ENCODE results near the gene ITGA5.
A peak's percentile ranks its signal among the peaks of the same experiment; 100 is the strongest.

ITGA5 gene

DNA sequence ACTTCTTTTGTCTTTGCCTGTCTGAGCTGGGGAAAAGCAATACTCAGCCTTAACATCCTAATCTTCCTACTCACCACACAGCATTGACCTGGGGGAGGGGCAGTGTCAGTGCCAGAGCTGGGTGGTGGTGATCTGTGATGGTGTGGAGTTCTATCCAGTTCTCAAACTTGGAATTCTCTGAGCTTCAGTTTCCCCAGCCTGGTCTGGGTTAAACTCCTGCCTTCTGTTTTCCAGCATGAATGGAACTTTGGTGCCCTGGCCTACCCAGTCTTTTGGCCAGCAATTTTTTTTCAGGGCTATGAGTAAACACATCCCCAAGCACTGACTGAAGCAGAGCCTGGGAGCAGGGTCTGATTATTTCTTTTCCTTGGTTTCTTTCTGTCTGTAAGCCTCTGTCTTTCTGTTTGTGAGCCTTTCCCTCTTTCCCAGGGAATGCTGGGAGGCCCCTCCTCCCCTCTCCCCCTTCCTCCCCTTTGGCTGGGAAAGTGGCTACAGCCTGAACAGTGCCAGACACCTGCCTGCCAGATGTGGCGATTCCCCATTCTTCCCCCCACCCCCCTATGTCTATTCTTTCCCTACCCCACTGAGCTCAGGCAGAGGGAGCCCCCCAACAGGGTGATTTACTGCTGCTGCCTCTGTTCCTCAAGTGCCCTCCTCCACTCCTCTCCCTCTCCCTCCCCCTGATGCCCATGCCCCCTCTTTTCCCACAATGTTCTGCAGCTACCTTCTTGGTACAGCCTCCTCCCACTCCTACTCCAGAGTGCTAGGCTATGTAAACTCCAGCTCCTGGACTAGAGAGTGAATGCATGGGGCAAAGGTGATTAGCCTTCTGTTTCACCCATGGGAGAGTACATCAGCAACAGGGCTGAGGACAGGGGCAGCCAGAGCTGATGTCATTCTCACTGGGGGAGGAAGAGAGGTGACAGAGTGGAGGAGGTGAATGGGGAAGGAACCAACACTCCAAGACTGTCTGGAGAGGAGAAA is 65.9 kb downstream of the ITGA5 start:
- peak; percentile 39 for DNase-seq (ENCODE audit: low read depth)

DNA sequence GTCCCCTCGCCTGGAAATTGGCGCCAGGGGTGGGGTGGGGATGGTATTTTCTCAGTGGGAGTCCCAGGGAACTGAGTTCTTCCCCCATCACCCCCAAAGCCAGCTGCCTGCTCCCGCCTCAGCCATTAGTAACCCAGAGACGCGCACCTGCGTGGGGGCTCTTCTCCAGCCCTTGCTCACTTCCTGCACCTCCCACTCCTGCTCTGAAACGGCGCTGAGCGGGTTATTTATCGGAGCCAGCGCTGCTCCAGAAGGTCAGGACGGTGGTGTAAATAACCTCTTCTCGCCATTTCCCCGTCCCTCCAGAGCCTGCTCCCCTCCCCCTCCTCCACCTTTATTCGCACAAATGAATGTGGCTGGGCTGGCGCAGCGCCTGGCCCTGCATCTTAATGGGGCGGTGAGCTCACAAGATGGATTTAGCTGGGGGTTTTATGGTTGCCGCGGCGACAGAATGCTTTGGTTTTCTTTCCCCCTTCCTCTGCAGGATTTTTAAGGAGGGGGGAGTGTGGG is 67.0 kb downstream of the ITGA5 start:
- DNase-seq (ENCODE audit: low read depth), result no peak

DNA sequence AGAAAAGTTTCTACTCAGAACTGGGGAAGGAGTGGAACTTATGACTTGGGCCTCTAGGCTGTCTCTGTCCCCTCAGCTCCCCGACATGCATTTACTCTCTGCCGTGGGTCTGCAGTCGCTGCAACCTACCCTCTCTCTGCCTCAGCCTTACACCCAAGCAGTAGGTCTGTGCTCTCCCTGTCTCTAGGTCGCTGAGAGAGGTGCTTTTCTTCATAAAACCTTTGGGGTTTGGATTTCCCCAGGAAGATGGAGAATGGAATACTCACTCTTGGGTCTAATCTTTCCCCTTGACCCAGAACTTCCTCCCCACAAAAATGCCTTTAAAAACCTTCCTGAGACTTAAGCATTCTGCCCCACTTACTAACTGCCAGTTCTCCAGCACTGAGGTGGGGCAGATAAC is 67.7 kb downstream of the ITGA5 start:
- no peak for DNase-seq (ENCODE audit: low read depth)

DNA sequence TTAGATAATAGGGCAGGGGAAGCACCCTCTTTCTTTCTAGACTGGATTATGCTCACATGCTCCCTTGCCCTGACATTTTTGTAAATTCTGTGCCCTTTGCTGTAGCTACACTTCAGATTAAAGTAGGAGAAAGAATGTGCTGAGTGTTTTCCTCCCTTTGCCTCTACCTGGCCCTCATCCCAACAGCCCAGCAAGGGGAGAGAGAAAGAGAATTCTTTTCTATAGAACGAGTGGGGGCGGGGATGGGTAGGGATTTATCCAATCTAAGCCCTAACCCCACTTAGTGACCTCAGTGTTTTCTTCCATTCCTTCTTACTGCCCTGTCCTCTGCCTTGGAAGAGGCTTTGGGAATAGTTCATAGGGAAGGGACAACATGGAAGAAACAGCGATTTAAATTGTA is 68.3 kb downstream of the ITGA5 start:
- DNase-seq (ENCODE audit: low read depth), result no peak

DNA sequence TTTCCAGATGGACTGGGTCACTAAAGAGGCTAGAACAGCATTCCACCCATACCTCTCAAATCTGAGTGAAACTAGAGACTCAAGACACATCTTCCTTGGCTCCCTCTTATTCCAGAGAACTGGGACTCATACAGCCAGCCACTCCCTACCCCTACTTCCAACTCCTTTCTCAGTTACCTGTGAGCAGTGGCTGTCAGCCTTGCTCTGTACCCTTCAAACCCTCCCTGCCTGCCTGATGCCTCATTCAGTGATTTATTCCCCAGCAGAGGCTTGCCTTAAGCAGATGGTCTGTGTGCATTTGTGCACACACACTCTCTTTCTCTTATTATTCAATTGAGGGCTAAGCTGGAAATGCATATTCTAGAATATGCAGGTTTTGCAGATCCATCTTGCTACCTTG is 69.4 kb downstream of the ITGA5 start:
- DNase-seq (ENCODE audit: low read depth), result no peak

DNA sequence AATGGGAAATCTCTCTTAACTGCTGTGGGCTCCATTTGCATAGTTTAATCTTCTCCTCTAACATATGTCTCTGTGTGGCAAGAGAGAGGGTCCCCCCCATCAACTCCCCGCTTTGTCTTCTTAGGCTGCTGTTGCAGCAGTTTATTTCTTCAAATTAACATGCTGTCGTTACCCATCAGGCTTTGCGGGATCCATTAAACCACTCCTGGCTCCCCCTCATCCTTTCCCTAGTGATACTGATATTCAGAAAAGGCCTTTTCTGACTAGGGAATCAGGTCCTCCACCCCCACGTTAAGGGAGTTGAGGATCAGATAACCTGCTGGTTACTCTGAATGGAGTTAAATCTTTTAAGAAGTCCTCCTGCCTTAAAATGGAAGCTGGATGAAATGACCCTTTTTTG is 70.0 kb downstream of the ITGA5 start:
- no peak for DNase-seq (ENCODE audit: low read depth)
